Suprapubic skin (tissue), 4 donors: ENCODE results near the gene UBASH3A. TPM values are rescaled to one million over a fixed set of nuclear protein-coding genes. Genes with fewer than 3 reads are reported as not detected.

ENCODE experiments used
- DNase-seq, 2 donors: peaks; one replicate each; pipeline ENCODE4 v3.0.0-alpha.2; 2019; ENCODE audit warnings: low spot score in 2 of 2
- H3K27ac ChIP-seq: fragments of 200-600 bp; sonication (generic); one replicate; pipeline ENCODE4 v1.5.1; 2019
- H3K27me3 ChIP-seq: fragments of 200-600 bp; sonication (generic); one replicate; pipeline ENCODE4 v1.5.1; 2019
- H3K36me3 ChIP-seq: fragments of 200-600 bp; sonication (generic); one replicate; pipeline ENCODE4 v1.5.1; 2019
- H3K4me1 ChIP-seq: fragments of 200-600 bp; sonication (generic); one replicate; pipeline ENCODE4 v1.5.1; 2019
- H3K4me3 ChIP-seq: fragments of 200-600 bp; sonication (generic); one replicate; pipeline ENCODE4 v1.5.1; 2019; ENCODE audit warnings: mild to moderate bottlenecking
- H3K9me3 ChIP-seq: fragments of 200-600 bp; sonication (generic); one replicate; pipeline ENCODE4 v1.5.1; 2019
- CTCF ChIP-seq, 2 donors: fragments of 200-600 bp in 1 of 2; fragments of 450-650 bp in 1 of 2; sonication (generic) in 1 of 2; IDR thresholded peaks; one replicate each; pipeline ENCODE4 v1.5.1; 2016 to 2019; ENCODE audit warnings: antibody characterized with exemption in 2 of 2, mild to moderate bottlenecking in 1 of 2, moderate library complexity in 1 of 2
- EP300 ChIP-seq: sonication (generic); formaldehyde crosslinking; IDR thresholded peaks from one replicate; pipeline ENCODE4 v1.6.1; 2017; ENCODE audit warnings: antibody characterized with exemption
- POLR2A ChIP-seq, 2 donors: fragments of 450-650 bp; IDR thresholded peaks; one replicate each; pipeline ENCODE4 v1.6.1; 2017; ENCODE audit warnings: antibody characterized with exemption in 2 of 2, mild to moderate bottlenecking in 2 of 2, moderate library complexity in 2 of 2
- POLR2AphosphoS5 ChIP-seq, 3 donors: sonication (generic); formaldehyde crosslinking; IDR thresholded peaks; one replicate each; pipeline ENCODE4 v1.6.1; 2017; ENCODE audit warnings: antibody characterized with exemption in 3 of 3
- WGBS: methylation state at CpG from one replicate; pipeline ENCODE4 v1.1.5; 2018; 5-methylcytosine and 5-hydroxymethylcytosine counted together
- total RNA-seq, 4 donors: library from RNA; depleted of rRNA; stranded (reverse); fragments of >200 nt; gene quantifications; one replicate each; pipeline ENCODE4 v1.1.0, GENCODE V29; 2016

UBASH3A gene
- total RNA-seq, 4 donors from 2014 or later: 0.36 to 1.0 (median 0.47) TPM; not detected in 1

- WGBS: 33% methylated on average over 14 of the region's 14 CpGs
- Histone ChIP-seq H3K9me3 (no peaks in the 10 kb centered on the region), H3K27me3 (no peaks in the 10 kb centered on the region), H3K4me1 (peaks cover 16% of the 10 kb centered on the region), H3K27ac (no peak overlapping the region), H3K36me3 (no peaks in the 10 kb centered on the region), H3K4me3 (no peak overlapping the region)
- no peak for TF ChIP-seq POLR2AphosphoS5 (IDR thresholded peaks at IDR 0.05)
- no peak for TF ChIP-seq POLR2A (IDR thresholded peaks at IDR 0.05)
- no peak for TF ChIP-seq CTCF (IDR thresholded peaks at IDR 0.05)
- TF ChIP-seq EP300: no peak
- DNase-seq: peak in 1 of 2 donors; percentile 58
Observed at GRCh38 chr21:42474043-42474831, 70.5 kb downstream of the UBASH3A start.

GRCh38 chr21:42475036-42475435, 71.3 kb downstream of the UBASH3A start:
- H3K4me3 ChIP-seq: no peak overlapping the region
- WGBS: 74% methylated on average over 7 of the region's 7 CpGs
- H3K9me3 ChIP-seq: no peaks in the 10 kb centered on the region
- H3K27ac ChIP-seq: no peak overlapping the region
- H3K36me3 ChIP-seq: no peaks in the 10 kb centered on the region
- TF ChIP-seq POLR2AphosphoS5 (IDR thresholded peaks at IDR 0.05): no peak
- no peak for TF ChIP-seq CTCF (IDR thresholded peaks at IDR 0.05)
- no peak for TF ChIP-seq POLR2A (IDR thresholded peaks at IDR 0.05)
- no peak for TF ChIP-seq EP300
- H3K4me1 ChIP-seq: peaks cover 16% of the 10 kb centered on the region
- peak in 1 of 2 donors; percentile 9 for DNase-seq
- H3K27me3 ChIP-seq: no peaks in the 10 kb centered on the region

- Histone ChIP-seq H3K4me3 (no peak overlapping the region), H3K4me1 (peaks cover 16% of the 10 kb centered on the region), H3K9me3 (no peaks in the 10 kb centered on the region), H3K36me3 (no peaks in the 10 kb centered on the region), H3K27me3 (no peaks in the 10 kb centered on the region), H3K27ac (no peak overlapping the region)
- TF ChIP-seq POLR2AphosphoS5 (IDR thresholded peaks at IDR 0.05) (no peak), CTCF (IDR thresholded peaks at IDR 0.05) (no peak), EP300 (no peak), POLR2A (IDR thresholded peaks at IDR 0.05) (no peak)
- 83% methylated on average over 18 of the region's 18 CpGs for WGBS
- DNase-seq: no peak
Observed at GRCh38 chr21:42475526-42476387, 72.1 kb downstream of the UBASH3A start.

- 84% methylated on average over 19 of the region's 25 CpGs for WGBS
- Histone ChIP-seq H3K9me3 (no peaks in the 10 kb centered on the region), H3K4me1 (peaks cover 16% of the 10 kb centered on the region), H3K36me3 (no peaks in the 10 kb centered on the region), H3K27ac (no peak overlapping the region), H3K27me3 (no peaks in the 10 kb centered on the region), H3K4me3 (no peak overlapping the region)
- DNase-seq: no peak
- TF ChIP-seq POLR2AphosphoS5 (IDR thresholded peaks at IDR 0.05) (no peak), POLR2A (IDR thresholded peaks at IDR 0.05) (no peak), CTCF (IDR thresholded peaks at IDR 0.05) (no peak), EP300 (no peak)
Observed at GRCh38 chr21:42476388-42477331, 73.0 kb downstream of the UBASH3A start.
